GM04503 (cell line): ENCODE results near the gene ZDHHC14.
A peak's percentile ranks its signal among the peaks of the same experiment; 100 is the strongest.

Experiments
- DNase-seq: peaks from one replicate; pipeline ENCODE4 v3.0.0-alpha.2; 2012; ENCODE audit warnings: low read depth

The ZDHHC14 gene

GRCh38 chr6:157599191-157599590, 218.2 kb downstream of the ZDHHC14 start:
- no peak for DNase-seq

GRCh38 chr6:157600807-157601206, 219.8 kb downstream of the ZDHHC14 start:
- DNase-seq, result no peak

- DNase-seq, result no peak
These were observed 221.7 kb downstream of the ZDHHC14 start for GRCh38 chr6:157602521-157603295.

- DNase-seq, result no peak
These were observed 222.4 kb downstream of the ZDHHC14 start for GRCh38 chr6:157603314-157603940.

- no peak for DNase-seq
These were observed 223.0 kb downstream of the ZDHHC14 start for GRCh38 chr6:157603971-157604370.

- DNase-seq, result no peak
These were observed 223.8 kb downstream of the ZDHHC14 start for GRCh38 chr6:157604816-157605215.

GRCh38 chr6:157605484-157605883, 224.5 kb downstream of the ZDHHC14 start:
- no peak for DNase-seq

GRCh38 chr6:157606516-157606915, 225.5 kb downstream of the ZDHHC14 start:
- DNase-seq, result no peak

GRCh38 chr6:157607317-157608109, 226.5 kb downstream of the ZDHHC14 start:
- no peak for DNase-seq

GRCh38 chr6:157608221-157609075, 227.5 kb downstream of the ZDHHC14 start:
- DNase-seq, result no peak

GRCh38 chr6:157609117-157609516, 228.1 kb downstream of the ZDHHC14 start:
- DNase-seq, result no peak

- DNase-seq, result no peak
These were observed 228.6 kb downstream of the ZDHHC14 start for GRCh38 chr6:157609556-157609955.

GRCh38 chr6:157610451-157610999, 229.5 kb downstream of the ZDHHC14 start:
- no peak for DNase-seq

- DNase-seq, result no peak
These were observed 230.4 kb downstream of the ZDHHC14 start for GRCh38 chr6:157611406-157611805.

GRCh38 chr6:157613011-157613522, 232.1 kb downstream of the ZDHHC14 start:
- peak; percentile 50 for DNase-seq

- no peak for DNase-seq
These were observed 233.1 kb downstream of the ZDHHC14 start for GRCh38 chr6:157614026-157614568.

- DNase-seq, result no peak
These were observed 234.4 kb downstream of the ZDHHC14 start for GRCh38 chr6:157615420-157615769.

- no peak for DNase-seq
These were observed 235.0 kb downstream of the ZDHHC14 start for GRCh38 chr6:157615951-157616350.

- no peak for DNase-seq
These were observed 240.0 kb downstream of the ZDHHC14 start for GRCh38 chr6:157620944-157621343.

GRCh38 chr6:157621406-157621805, 240.4 kb downstream of the ZDHHC14 start:
- no peak for DNase-seq

- DNase-seq, result no peak
These were observed 241.4 kb downstream of the ZDHHC14 start for GRCh38 chr6:157622427-157622826.
